Measurements from ENCODE around the gene LRRC3B. TPM values are rescaled to one million over a fixed set of nuclear protein-coding genes. Genes with fewer than 3 reads are reported as not detected.

LRRC3B gene
- total and polyA plus RNA-seq, 2 donors (not counting 3 experiments of a cell fraction or from before 2014, with no cell fraction given) = not detected

DNA sequence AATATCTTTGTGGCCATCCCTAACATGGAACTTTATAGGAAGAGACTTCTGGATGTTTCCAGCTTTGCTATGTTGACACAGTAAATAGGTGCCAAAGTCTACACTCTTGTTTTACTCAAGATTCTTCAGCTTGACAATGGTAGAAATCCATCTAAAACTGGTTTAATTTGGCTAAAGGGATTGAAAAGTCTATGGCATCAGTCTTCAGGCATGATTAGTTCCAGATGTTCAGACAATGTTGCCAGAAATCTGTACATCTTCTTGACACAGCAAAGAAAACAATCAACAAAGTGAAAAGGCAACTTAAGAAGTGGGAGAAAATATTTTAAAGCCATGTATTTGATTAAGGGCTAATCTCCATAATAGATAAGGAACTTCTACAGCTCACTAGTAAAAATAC, 130.5 kb downstream of the LRRC3B start:
- H3K9me3 ChIP-seq (replicated peaks; ENCODE audit: control insufficient read depth, insufficient read depth, low read length) = peaks cover 3% of the 10 kb centered on the region
- ChIA-PET CTCF (no interaction called here), POLR2A (no interaction called here)
- no peak overlapping the region for H2AFZ ChIP-seq (ENCODE audit: low read depth, low read length)
- intact Hi-C loops (cut with micrococcal nuclease) (no loop called here), dilution Hi-C loops (cut with MboI; ENCODE audit: extremely low pct_ligation_motif_present, low sequenced_read_pairs) (no loop called here)
- H3K27me3 ChIP-seq (ENCODE audit: control insufficient read depth in 2 of 2, insufficient read depth in 2 of 2, low read length in 2 of 2) = no peaks in the 10 kb centered on the region
- no peaks in the 10 kb centered on the region for H3K9me1 ChIP-seq (replicated peaks; ENCODE audit: control insufficient read depth, extremely low read depth, insufficient read depth, low read length)
- no peaks in the 10 kb centered on the region for H4K20me1 ChIP-seq (replicated peaks; ENCODE audit: control insufficient read depth, extremely low read depth, insufficient read depth, low read length)
- no peaks in the 10 kb centered on the region for H3K79me2 ChIP-seq (ENCODE audit: control insufficient read depth, insufficient read depth, low read length)
- FAIRE-seq (no peak), DNase-seq (ENCODE audit: low read depth, low spot score) (no peak)
- no peak overlapping the region for H3K4me2 ChIP-seq (ENCODE audit: insufficient read depth, low read length)
- H3K9ac ChIP-seq (replicated peaks; ENCODE audit: extremely low read depth, insufficient read depth, low read length) = no peak overlapping the region
- no peaks in the 10 kb centered on the region for H3K4me1 ChIP-seq (ENCODE audit: control insufficient read depth, extremely low read depth, insufficient read depth, low read length)
- H3K27ac ChIP-seq (ENCODE audit: insufficient read depth, low read depth, low read length) = no peak overlapping the region
- no TSS peak for BruUV-seq (replicated peaks)
- no peak overlapping the region for H3K4me3 ChIP-seq (replicated peaks in 1 of 3; ENCODE audit: insufficient read depth in 1 of 3, low read depth in 1 of 3, low read length in 3 of 3)
- no peaks in the 10 kb centered on the region for H3K36me3 ChIP-seq (ENCODE audit: control insufficient read depth in 2 of 2, extremely low read depth in 1 of 2, insufficient read depth in 2 of 2, low read length in 2 of 2)
- TF ChIP-seq EZH2 (IDR thresholded peaks at IDR 0.05; ENCODE audit: borderline replicate concordance, low read depth, low read length, severe bottlenecking) (no peak), FOS (IDR thresholded peaks at IDR 0.05; ENCODE audit: borderline replicate concordance, insufficient read depth, low read length) (no peak), JUN (IDR thresholded peaks at IDR 0.05; ENCODE audit: borderline replicate concordance, insufficient read depth, insufficient read length, low read depth) (no peak), MYC (IDR thresholded peaks at IDR 0.05; ENCODE audit: low read depth, low read length) (no peak), GATA2 (IDR thresholded peaks at IDR 0.05; ENCODE audit: insufficient read depth, insufficient read length, low read depth, low read length) (no peak), POLR2A (IDR thresholded peaks at IDR 0.05; ENCODE audit: low read depth, low read length) (no peak), POLR2AphosphoS5 (IDR thresholded peaks at IDR 0.05; ENCODE audit: insufficient read depth, low read depth, low read length) (no peak)
- TF ChIP-seq, protein P1, sequence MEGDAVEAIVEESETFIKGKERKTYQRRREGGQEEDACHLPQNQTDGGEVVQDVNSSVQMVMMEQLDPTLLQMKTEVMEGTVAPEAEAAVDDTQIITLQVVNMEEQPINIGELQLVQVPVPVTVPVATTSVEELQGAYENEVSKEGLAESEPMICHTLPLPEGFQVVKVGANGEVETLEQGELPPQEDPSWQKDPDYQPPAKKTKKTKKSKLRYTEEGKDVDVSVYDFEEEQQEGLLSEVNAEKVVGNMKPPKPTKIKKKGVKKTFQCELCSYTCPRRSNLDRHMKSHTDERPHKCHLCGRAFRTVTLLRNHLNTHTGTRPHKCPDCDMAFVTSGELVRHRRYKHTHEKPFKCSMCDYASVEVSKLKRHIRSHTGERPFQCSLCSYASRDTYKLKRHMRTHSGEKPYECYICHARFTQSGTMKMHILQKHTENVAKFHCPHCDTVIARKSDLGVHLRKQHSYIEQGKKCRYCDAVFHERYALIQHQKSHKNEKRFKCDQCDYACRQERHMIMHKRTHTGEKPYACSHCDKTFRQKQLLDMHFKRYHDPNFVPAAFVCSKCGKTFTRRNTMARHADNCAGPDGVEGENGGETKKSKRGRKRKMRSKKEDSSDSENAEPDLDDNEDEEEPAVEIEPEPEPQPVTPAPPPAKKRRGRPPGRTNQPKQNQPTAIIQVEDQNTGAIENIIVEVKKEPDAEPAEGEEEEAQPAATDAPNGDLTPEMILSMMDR (IDR thresholded peaks at IDR 0.05; ENCODE audit: extremely low read depth in 1 of 2, insufficient read depth in 1 of 2, low read depth in 1 of 2, low read length in 2 of 2) = no peak
- TF ChIP-seq, protein P2, sequence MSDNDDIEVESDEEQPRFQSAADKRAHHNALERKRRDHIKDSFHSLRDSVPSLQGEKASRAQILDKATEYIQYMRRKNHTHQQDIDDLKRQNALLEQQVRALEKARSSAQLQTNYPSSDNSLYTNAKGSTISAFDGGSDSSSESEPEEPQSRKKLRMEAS (IDR thresholded peaks at IDR 0.05; ENCODE audit: insufficient read depth, insufficient read length) = no peak

Data from endothelial cell of umbilical vein (primary cell).